Stomach smooth muscle (tissue), 2 donors: ENCODE data around the gene GOLGA6C.
"Not testable (repeated sequence)": the region's sequence is repeated elsewhere in the genome, so short reads cannot be mapped to it uniquely, and the experiment has no call there.

ENCODE experiments used
- H3K27ac ChIP-seq: one replicate; pipeline ENCODE4 v1.7.0; 2013; ENCODE audit warnings: mild to moderate bottlenecking, low read length, inconsistent platforms
- H3K27me3 ChIP-seq, 2 donors: one replicate each; pipeline ENCODE4 v1.7.0; 2013; ENCODE audit warnings: low read length in 2 of 2; ENCODE audit not compliant: insufficient read depth in 2 of 2, control insufficient read depth in 1 of 2
- H3K36me3 ChIP-seq, 2 donors: one replicate each; pipeline ENCODE4 v1.7.0; 2013; ENCODE audit warnings: low read length in 2 of 2; ENCODE audit not compliant: control insufficient read depth in 2 of 2, insufficient read depth in 2 of 2
- H3K4me1 ChIP-seq: one replicate; pipeline ENCODE4 v1.7.0; 2013; ENCODE audit warnings: low read length; ENCODE audit not compliant: control insufficient read depth, insufficient read depth
- H3K4me3 ChIP-seq, 2 donors: one replicate each; pipeline ENCODE4 v1.7.0; 2013; ENCODE audit warnings: low read length in 2 of 2
- H3K9ac ChIP-seq, 2 donors: one replicate each; pipeline ENCODE4 v1.7.0; 2013; ENCODE audit warnings: low read length in 2 of 2, mild to moderate bottlenecking in 1 of 2
- H3K9me3 ChIP-seq, 2 donors: one replicate each; pipeline ENCODE4 v1.7.0; 2013; ENCODE audit warnings: low read length in 2 of 2; ENCODE audit not compliant: control insufficient read depth in 2 of 2
- donor health status: healthy.
- donor health status: Pancreatic carcinoma.

The GOLGA6C gene

GRCh38 chr15:75215107-75216004 lies 42.8 kb upstream of the GOLGA6C start:
- H3K4me3 ChIP-seq: no peak overlapping the region
- peaks cover 9% of the 10 kb centered on the region for H3K4me1 ChIP-seq
- H3K9me3 ChIP-seq: no peaks in the 10 kb centered on the region
- H3K27ac ChIP-seq: no peak overlapping the region
- H3K27me3 ChIP-seq: no peaks in the 10 kb centered on the region
- H3K9ac ChIP-seq: no peak overlapping the region
- peaks cover 13 to 14% of the 10 kb centered on the region in 2 donors for H3K36me3 ChIP-seq

- Histone ChIP-seq H3K36me3 (peaks cover 4 to 5% of the 10 kb centered on the region in 2 donors), H3K27ac (no peak overlapping the region), H3K4me3 (no peak overlapping the region), H3K9me3 (no peaks in the 10 kb centered on the region), H3K4me1 (no peaks in the 10 kb centered on the region), H3K9ac (no peak overlapping the region), H3K27me3 (no peaks in the 10 kb centered on the region)
Observed at GRCh38 chr15:75217012-75217411, 41.1 kb upstream of the GOLGA6C start.

- H3K27me3 ChIP-seq, H3K36me3 ChIP-seq, H3K9me3 ChIP-seq, H3K4me3 ChIP-seq, H3K27ac ChIP-seq, H3K4me1 ChIP-seq, H3K9ac ChIP-seq: not testable (repeated sequence)
Observed at GRCh38 chr15:75217574-75217973, 40.6 kb upstream of the GOLGA6C start.

- H3K36me3 ChIP-seq, H3K9me3 ChIP-seq, H3K4me3 ChIP-seq, H3K9ac ChIP-seq, H3K27ac ChIP-seq, H3K4me1 ChIP-seq, H3K27me3 ChIP-seq: not testable (repeated sequence)
Observed at GRCh38 chr15:75219507-75219929, 38.6 kb upstream of the GOLGA6C start.

- H3K4me3 ChIP-seq: no peak overlapping the region
- H3K36me3 ChIP-seq: no peaks in the 10 kb centered on the region
- no peaks in the 10 kb centered on the region for H3K4me1 ChIP-seq
- H3K9me3 ChIP-seq: no peaks in the 10 kb centered on the region
- no peak overlapping the region for H3K27ac ChIP-seq
- no peak overlapping the region for H3K9ac ChIP-seq
- no peaks in the 10 kb centered on the region for H3K27me3 ChIP-seq
Observed at GRCh38 chr15:75223688-75224087, 34.4 kb upstream of the GOLGA6C start.

- H3K27me3 ChIP-seq: no peaks in the 10 kb centered on the region
- no peaks in the 10 kb centered on the region for H3K36me3 ChIP-seq
- H3K4me1 ChIP-seq: no peaks in the 10 kb centered on the region
- H3K9ac ChIP-seq: no peak overlapping the region
- no peak overlapping the region for H3K4me3 ChIP-seq
- H3K27ac ChIP-seq: no peak overlapping the region
- no peaks in the 10 kb centered on the region for H3K9me3 ChIP-seq
Observed at GRCh38 chr15:75224281-75224680, 33.9 kb upstream of the GOLGA6C start.

- not testable (repeated sequence) for H3K9ac ChIP-seq, H3K4me1 ChIP-seq, H3K4me3 ChIP-seq, H3K9me3 ChIP-seq, H3K27ac ChIP-seq, H3K36me3 ChIP-seq, H3K27me3 ChIP-seq
Observed at GRCh38 chr15:75225102-75225836, 32.9 kb upstream of the GOLGA6C start.

GRCh38 chr15:75225951-75226732 lies 32.0 kb upstream of the GOLGA6C start:
- Histone ChIP-seq H3K27me3 (no peaks in the 10 kb centered on the region), H3K9ac (no peak overlapping the region), H3K4me3 (no peak overlapping the region), H3K27ac (no peak overlapping the region), H3K9me3 (no peaks in the 10 kb centered on the region), H3K4me1 (no peaks in the 10 kb centered on the region), H3K36me3 (no peaks in the 10 kb centered on the region)

GRCh38 chr15:75227112-75227511 lies 31.0 kb upstream of the GOLGA6C start:
- H3K4me3 ChIP-seq, H3K4me1 ChIP-seq, H3K9me3 ChIP-seq, H3K36me3 ChIP-seq, H3K9ac ChIP-seq, H3K27ac ChIP-seq, H3K27me3 ChIP-seq: not testable (repeated sequence)

GRCh38 chr15:75227663-75228280 lies 30.4 kb upstream of the GOLGA6C start:
- no peak overlapping the region for H3K4me3 ChIP-seq
- no peak overlapping the region for H3K9ac ChIP-seq
- H3K4me1 ChIP-seq: no peaks in the 10 kb centered on the region
- peaks cover 0 to 3% of the 10 kb centered on the region in 2 donors for H3K27me3 ChIP-seq
- H3K36me3 ChIP-seq: no peaks in the 10 kb centered on the region
- no peaks in the 10 kb centered on the region for H3K9me3 ChIP-seq
- H3K27ac ChIP-seq: no peak overlapping the region
